ENCODE results near the gene AIFM3.

GRCh38 chr22:21018314-21018713, 51.3 kb downstream of the AIFM3 start:
- TF ChIP-seq CTCF (conservative IDR thresholded peaks at IDR 0.05; ENCODE audit: low read depth, low read length) (no peak), BHLHE40 (IDR thresholded peaks at IDR 0.05; ENCODE audit: low read depth, low read length) (no peak), MAFK (IDR thresholded peaks at IDR 0.05; ENCODE audit: low read depth, low read length) (no peak), USF2 (IDR thresholded peaks at IDR 0.05; ENCODE audit: low read depth, low read length) (no peak), SMC3 (IDR thresholded peaks at IDR 0.05; ENCODE audit: low read depth, low read length) (no peak), RAD21 (IDR thresholded peaks at IDR 0.05; ENCODE audit: low read length) (no peak), POLR2A (IDR thresholded peaks at IDR 0.05; ENCODE audit: low read depth, low read length) (no peak), ELK1 (IDR thresholded peaks at IDR 0.05; ENCODE audit: borderline replicate concordance, low read depth, low read length) (no peak), CEBPB (IDR thresholded peaks at IDR 0.05; ENCODE audit: low read depth, low read length) (no peak)

All from IMR-90 (cell line).